ENCODE measurements around the gene ST8SIA4.
A peak's percentile ranks its signal among the peaks of the same experiment; 100 is the strongest.

ST8SIA4 gene, protein sequence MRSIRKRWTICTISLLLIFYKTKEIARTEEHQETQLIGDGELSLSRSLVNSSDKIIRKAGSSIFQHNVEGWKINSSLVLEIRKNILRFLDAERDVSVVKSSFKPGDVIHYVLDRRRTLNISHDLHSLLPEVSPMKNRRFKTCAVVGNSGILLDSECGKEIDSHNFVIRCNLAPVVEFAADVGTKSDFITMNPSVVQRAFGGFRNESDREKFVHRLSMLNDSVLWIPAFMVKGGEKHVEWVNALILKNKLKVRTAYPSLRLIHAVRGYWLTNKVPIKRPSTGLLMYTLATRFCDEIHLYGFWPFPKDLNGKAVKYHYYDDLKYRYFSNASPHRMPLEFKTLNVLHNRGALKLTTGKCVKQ

DNA sequence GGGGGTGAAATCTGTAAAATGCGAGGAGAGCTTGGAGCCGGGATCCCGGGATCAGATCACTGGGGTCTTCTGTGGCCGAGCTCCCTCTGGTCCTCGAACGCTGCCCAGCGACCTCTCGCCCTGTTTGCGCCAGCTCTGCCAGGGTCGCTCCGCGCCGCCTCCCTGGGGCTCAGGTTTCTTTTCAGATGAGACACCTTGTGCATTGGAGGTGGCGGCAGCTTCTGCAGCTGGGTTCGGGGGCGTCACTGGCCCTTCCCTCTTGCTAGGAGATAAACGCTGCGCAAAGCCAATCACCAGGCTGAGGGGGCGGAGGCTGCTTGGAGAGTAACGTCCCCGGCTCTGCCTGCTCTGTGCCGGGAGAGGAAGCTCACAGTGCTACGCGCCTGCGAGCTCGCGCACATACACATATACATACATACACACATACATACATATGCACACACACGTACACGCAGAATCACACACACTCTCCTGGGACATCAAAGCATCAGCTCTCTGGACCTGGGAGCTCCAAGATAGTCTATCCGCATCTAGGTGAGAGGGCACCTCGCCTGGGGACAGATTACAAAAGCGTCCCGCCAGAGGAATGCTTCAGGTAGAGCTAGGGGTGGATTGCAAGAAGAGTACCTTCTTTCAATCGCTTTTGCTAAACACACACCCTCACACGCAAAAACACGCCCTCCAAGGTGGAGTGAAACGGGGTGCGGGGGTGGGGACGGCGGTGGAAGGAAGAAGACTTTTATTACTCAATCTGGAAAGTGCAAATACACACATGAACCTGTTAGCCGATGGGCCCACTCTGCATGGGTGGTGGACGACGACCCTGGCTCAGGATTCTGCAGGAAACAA is at the start of gene ST8SIA4:
Gene ST8SIA4, minus strand, starts transcription at position 244 of the 849 bp plus-strand sequence. CDS start 327 bp downstream, outside the sequence.
- H3K4me3 ChIP-seq (ENCODE audit: low read depth in 1 of 5, low read length in 5 of 5) = peak within 1 kb of the TSS; percentile 68 to 91 (median 80)
- peak within 1 kb of the TSS in 3 of 5 donors; percentile 43 to 57 (median 48) for H3K9ac ChIP-seq (ENCODE audit: low read length in 5 of 5)
- no peaks in the 10 kb centered on the region for H3K9me3 ChIP-seq (ENCODE audit: control insufficient read depth in 5 of 5, low read length in 5 of 5)
- peaks cover 0 to 19% (median 15%) of the 10 kb centered on the region in 5 donors for H3K27me3 ChIP-seq (ENCODE audit: control insufficient read depth in 5 of 5, insufficient read depth in 4 of 5, low read length in 5 of 5)
- H3K4me1 ChIP-seq (ENCODE audit: control insufficient read depth in 5 of 5, insufficient read depth in 5 of 5, low read length in 5 of 5) = peaks cover 2 to 58% (median 46%) of the 10 kb centered on the region in 5 donors
- H3K27ac ChIP-seq (ENCODE audit: low read depth, low read length) = peak within 1 kb of the TSS; percentile 77
- H3K36me3 ChIP-seq (ENCODE audit: control insufficient read depth in 5 of 5, insufficient read depth in 5 of 5, low read length in 5 of 5) = no peaks in the 10 kb centered on the region

DNA sequence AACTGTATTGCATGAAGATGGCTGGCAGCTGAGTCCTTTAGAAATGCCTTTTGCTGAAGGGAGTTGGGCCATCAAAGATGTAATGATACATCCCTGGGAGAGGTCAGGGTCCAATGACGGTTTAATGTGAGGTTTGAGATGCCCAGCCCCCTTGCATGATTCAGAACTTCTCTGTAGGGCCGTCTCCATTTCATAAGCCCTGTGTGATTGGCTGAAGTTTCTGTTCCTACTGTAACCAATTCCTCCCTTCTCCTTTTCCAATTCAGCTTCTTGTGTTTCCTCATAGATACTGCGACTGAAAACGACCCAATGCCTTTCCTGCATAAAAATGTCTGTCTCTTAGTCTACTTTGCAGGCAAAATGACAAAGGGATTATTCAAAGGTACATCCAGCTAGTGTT is 47.9 kb upstream of the ST8SIA4 start:
- no peaks in the 10 kb centered on the region for H3K36me3 ChIP-seq (ENCODE audit: control insufficient read depth in 5 of 5, insufficient read depth in 5 of 5, low read length in 5 of 5)
- H3K27me3 ChIP-seq (ENCODE audit: control insufficient read depth in 5 of 5, insufficient read depth in 4 of 5, low read length in 5 of 5) = no peaks in the 10 kb centered on the region
- no peak overlapping the region for H3K9ac ChIP-seq (ENCODE audit: low read length in 5 of 5)
- H3K27ac ChIP-seq (ENCODE audit: low read depth, low read length) = no peak overlapping the region
- peaks cover 0 to 17% (median 3%) of the 10 kb centered on the region in 5 donors for H3K9me3 ChIP-seq (ENCODE audit: control insufficient read depth in 5 of 5, low read length in 5 of 5)
- no peak overlapping the region for H3K4me3 ChIP-seq (ENCODE audit: low read depth in 1 of 5, low read length in 5 of 5)
- no peaks in the 10 kb centered on the region for H3K4me1 ChIP-seq (ENCODE audit: control insufficient read depth in 5 of 5, insufficient read depth in 5 of 5, low read length in 5 of 5)

DNA sequence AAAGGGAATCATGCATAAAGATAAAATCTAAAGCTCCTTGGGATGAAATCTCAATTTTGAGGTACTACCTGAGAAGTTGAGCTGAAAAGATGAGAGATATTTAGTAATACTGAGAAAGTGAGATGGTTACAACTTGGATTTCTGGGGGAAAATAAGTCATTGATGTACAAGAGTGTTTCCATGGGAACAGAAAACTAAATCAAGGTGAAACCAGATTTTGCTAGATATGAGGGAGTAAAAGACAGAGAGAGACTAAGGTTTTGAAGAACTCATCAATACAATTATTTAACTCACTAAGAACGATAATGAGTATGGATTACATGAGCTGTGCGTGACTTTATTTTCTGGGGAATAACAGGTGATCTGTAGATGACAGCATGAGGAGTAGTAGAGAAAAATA is 10.2 kb upstream of the ST8SIA4 start:
- Histone ChIP-seq H3K9me3 (ENCODE audit: control insufficient read depth in 5 of 5, low read length in 5 of 5) (peaks cover 0 to 4% (median 0%) of the 10 kb centered on the region in 5 donors), H3K4me1 (ENCODE audit: control insufficient read depth in 5 of 5, insufficient read depth in 5 of 5, low read length in 5 of 5) (no peaks in the 10 kb centered on the region), H3K27ac (ENCODE audit: low read depth, low read length) (no peak overlapping the region), H3K9ac (ENCODE audit: low read length in 5 of 5) (no peak overlapping the region), H3K36me3 (ENCODE audit: control insufficient read depth in 5 of 5, insufficient read depth in 5 of 5, low read length in 5 of 5) (no peaks in the 10 kb centered on the region), H3K4me3 (ENCODE audit: low read depth in 1 of 5, low read length in 5 of 5) (no peak overlapping the region), H3K27me3 (ENCODE audit: control insufficient read depth in 5 of 5, insufficient read depth in 4 of 5, low read length in 5 of 5) (no peaks in the 10 kb centered on the region)

DNA sequence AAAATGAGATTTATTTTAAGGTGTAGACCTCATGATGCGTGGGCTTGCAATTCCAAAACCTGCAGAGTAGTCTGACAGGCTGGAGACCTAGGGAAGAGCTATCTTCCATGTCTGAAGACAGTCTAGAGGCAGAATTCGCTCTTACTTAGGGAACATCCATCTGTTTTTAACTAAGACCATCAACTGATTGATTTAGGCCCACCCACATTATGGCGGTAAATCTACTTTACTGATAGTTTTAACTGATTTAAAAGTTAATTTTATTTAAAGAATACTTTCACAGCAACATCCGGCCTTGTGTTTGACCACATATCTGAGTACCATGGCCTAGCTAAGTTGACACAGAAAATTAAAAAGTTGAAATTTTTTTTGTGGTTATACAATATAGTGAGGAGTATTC is 6.0 kb upstream of the ST8SIA4 start:
- Histone ChIP-seq H3K9ac (ENCODE audit: low read length in 5 of 5) (no peak overlapping the region), H3K27me3 (ENCODE audit: control insufficient read depth in 5 of 5, insufficient read depth in 4 of 5, low read length in 5 of 5) (peaks cover 0 to 7% (median 5%) of the 10 kb centered on the region in 5 donors), H3K4me3 (ENCODE audit: low read depth in 1 of 5, low read length in 5 of 5) (no peak overlapping the region), H3K27ac (ENCODE audit: low read depth, low read length) (no peak overlapping the region), H3K4me1 (ENCODE audit: control insufficient read depth in 5 of 5, insufficient read depth in 5 of 5, low read length in 5 of 5) (peaks cover 0 to 13% (median 3%) of the 10 kb centered on the region in 5 donors), H3K9me3 (ENCODE audit: control insufficient read depth in 5 of 5, low read length in 5 of 5) (no peaks in the 10 kb centered on the region), H3K36me3 (ENCODE audit: control insufficient read depth in 5 of 5, insufficient read depth in 5 of 5, low read length in 5 of 5) (no peaks in the 10 kb centered on the region)

DNA sequence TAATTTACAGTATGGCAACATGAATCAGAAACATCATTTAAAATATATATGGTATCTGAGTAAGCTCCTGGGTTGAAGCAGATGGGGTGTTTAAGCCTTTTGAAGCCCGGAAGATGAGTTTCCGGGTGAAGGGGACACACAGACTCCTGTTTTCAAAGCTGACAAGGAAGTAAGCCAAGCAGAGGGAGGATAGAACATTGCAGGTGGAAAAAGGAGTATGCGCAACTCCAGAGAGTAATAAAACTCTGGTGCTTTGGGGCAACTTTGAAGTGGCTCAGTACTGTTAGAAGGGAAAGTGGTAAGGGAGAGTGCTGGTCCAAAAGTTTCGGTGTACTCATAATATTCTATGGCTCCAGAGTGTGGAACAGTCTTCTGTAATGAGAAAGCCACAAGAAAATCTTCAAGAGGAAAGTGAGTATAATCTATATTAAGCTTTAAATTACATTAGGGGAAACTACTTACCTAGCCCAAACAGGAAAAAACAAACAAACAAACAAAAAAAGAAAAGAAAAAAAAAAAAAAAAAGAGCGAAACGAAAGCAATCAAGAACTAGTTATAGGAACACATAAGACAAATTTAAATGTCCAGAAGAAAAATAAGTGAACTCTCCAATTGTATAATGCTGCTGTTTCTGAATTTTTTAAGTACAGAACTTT is 2.3 kb upstream of the ST8SIA4 start:
- Histone ChIP-seq H3K4me1 (ENCODE audit: control insufficient read depth in 5 of 5, insufficient read depth in 5 of 5, low read length in 5 of 5) (peaks cover 2 to 41% (median 31%) of the 10 kb centered on the region in 5 donors), H3K4me3 (ENCODE audit: low read depth in 1 of 5, low read length in 5 of 5) (peak overlapping the region in 3 of 5 donors; percentile 80 to 91 (median 87)), H3K27ac (ENCODE audit: low read depth, low read length) (no peak overlapping the region), H3K9me3 (ENCODE audit: control insufficient read depth in 5 of 5, low read length in 5 of 5) (no peaks in the 10 kb centered on the region), H3K9ac (ENCODE audit: low read length in 5 of 5) (no peak overlapping the region), H3K36me3 (ENCODE audit: control insufficient read depth in 5 of 5, insufficient read depth in 5 of 5, low read length in 5 of 5) (no peaks in the 10 kb centered on the region), H3K27me3 (ENCODE audit: control insufficient read depth in 5 of 5, insufficient read depth in 4 of 5, low read length in 5 of 5) (peaks cover 0 to 19% (median 15%) of the 10 kb centered on the region in 5 donors)

DNA sequence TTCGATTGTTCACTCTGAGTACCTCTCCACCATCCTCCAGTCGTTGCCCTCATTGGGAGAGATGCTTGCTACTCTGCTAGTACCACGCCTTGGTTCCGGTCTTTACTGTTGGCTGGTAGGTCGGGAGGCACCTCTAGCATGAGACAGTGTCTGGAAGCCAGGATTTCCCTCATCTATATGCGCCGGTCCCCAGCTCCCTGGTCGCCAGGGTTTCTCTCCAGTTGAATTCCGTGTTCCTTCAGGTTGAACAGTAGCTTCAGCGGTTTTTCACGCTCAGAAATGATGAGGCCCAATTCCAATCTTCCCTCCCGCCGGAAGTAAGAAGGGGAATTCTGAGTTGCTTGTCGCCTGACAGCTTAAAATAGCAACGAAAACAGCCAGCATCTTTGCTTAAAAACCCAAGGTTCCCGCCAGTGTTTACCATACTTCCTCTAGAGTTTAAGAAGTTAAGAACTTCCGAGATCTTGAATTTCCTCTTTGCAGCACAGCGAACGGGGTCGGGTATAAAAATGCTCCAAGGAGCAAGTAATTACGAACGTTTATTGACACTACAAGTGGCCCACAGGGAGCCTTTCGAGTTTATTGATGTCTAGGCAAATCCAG is 1.3 kb upstream of the ST8SIA4 start:
- Histone ChIP-seq H3K27ac (ENCODE audit: low read depth, low read length) (peak overlapping the region; percentile 77), H3K36me3 (ENCODE audit: control insufficient read depth in 5 of 5, insufficient read depth in 5 of 5, low read length in 5 of 5) (no peaks in the 10 kb centered on the region), H3K9me3 (ENCODE audit: control insufficient read depth in 5 of 5, low read length in 5 of 5) (no peaks in the 10 kb centered on the region), H3K27me3 (ENCODE audit: control insufficient read depth in 5 of 5, insufficient read depth in 4 of 5, low read length in 5 of 5) (peaks cover 0 to 19% (median 15%) of the 10 kb centered on the region in 5 donors), H3K9ac (ENCODE audit: low read length in 5 of 5) (peak overlapping the region in 3 of 5 donors; percentile 43 to 51 (median 48)), H3K4me3 (ENCODE audit: low read depth in 1 of 5, low read length in 5 of 5) (peak overlapping the region; percentile 66 to 91 (median 80)), H3K4me1 (ENCODE audit: control insufficient read depth in 5 of 5, insufficient read depth in 5 of 5, low read length in 5 of 5) (peaks cover 2 to 49% (median 40%) of the 10 kb centered on the region in 5 donors)

DNA sequence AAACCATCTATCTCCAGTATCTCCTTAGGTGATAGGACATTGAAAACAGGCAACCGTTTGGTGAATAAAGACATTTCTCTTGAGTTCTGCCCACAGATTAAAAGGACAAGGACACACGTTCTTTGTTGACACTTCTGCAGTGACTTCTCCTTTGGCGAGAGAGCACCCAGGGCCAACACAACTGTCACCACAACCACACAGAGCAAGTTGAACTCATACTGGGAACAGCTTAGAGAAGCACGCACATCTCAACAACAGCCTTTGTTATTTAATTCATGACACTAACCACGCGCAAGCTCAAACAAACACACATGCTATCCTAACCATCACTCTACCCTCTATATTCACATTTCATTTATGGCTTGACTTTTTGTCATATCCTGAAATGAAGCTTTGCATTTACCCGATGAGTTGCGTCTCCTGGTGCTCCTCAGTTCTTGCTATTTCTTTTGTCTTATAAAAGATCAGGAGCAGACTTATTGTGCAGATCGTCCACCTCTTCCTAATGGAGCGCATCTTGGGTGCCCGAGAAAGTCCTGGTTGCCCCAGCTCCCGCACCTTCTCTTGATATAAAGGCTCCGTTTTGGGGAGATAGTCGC is 543 bp downstream of the ST8SIA4 start:
- Histone ChIP-seq H3K27ac (ENCODE audit: low read depth, low read length) (peak overlapping the region; percentile 77), H3K9me3 (ENCODE audit: control insufficient read depth in 5 of 5, low read length in 5 of 5) (no peaks in the 10 kb centered on the region), H3K4me1 (ENCODE audit: control insufficient read depth in 5 of 5, insufficient read depth in 5 of 5, low read length in 5 of 5) (peaks cover 2 to 58% (median 48%) of the 10 kb centered on the region in 5 donors), H3K27me3 (ENCODE audit: control insufficient read depth in 5 of 5, insufficient read depth in 4 of 5, low read length in 5 of 5) (peaks cover 0 to 19% (median 15%) of the 10 kb centered on the region in 5 donors), H3K4me3 (ENCODE audit: low read depth in 1 of 5, low read length in 5 of 5) (peak overlapping the region; percentile 68 to 91 (median 80)), H3K36me3 (ENCODE audit: control insufficient read depth in 5 of 5, insufficient read depth in 5 of 5, low read length in 5 of 5) (no peaks in the 10 kb centered on the region), H3K9ac (ENCODE audit: low read length in 5 of 5) (peak overlapping the region in 3 of 5 donors; percentile 11 to 57 (median 35))

DNA sequence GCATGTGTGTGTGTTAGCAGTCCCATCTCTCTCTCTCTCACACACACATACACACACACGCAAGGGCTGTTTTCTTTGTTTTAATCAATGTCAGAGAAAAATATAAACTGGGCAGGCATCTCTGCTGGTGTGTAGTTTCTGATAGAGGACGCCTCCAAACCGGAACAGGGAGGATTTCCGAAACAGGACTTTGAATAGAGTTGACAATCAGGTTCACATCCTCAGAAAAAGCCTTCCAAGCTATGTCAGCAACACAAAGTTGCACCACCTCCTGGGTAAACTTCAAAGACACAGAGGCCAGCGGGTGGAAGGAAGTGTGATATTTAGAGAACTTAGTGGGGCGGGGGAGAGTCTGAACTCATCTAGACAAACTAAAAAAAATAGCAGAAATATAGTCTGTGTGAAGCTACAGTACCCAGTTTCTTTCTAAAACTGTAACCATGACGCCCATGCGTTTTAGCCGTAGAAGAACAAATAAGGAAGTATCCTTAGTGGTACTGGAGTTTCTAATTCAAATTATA is 1.2 kb downstream of the ST8SIA4 start:
- H3K4me3 ChIP-seq (ENCODE audit: low read depth in 1 of 5, low read length in 5 of 5) = peak overlapping the region; percentile 75 to 91 (median 80)
- peaks cover 0 to 19% (median 15%) of the 10 kb centered on the region in 5 donors for H3K27me3 ChIP-seq (ENCODE audit: control insufficient read depth in 5 of 5, insufficient read depth in 4 of 5, low read length in 5 of 5)
- H3K27ac ChIP-seq (ENCODE audit: low read depth, low read length) = peak overlapping the region; percentile 77
- H3K9ac ChIP-seq (ENCODE audit: low read length in 5 of 5) = peak overlapping the region in 3 of 5 donors; percentile 7 to 83 (median 68)
- H3K4me1 ChIP-seq (ENCODE audit: control insufficient read depth in 5 of 5, insufficient read depth in 5 of 5, low read length in 5 of 5) = peaks cover 2 to 58% (median 48%) of the 10 kb centered on the region in 5 donors
- H3K9me3 ChIP-seq (ENCODE audit: control insufficient read depth in 5 of 5, low read length in 5 of 5) = no peaks in the 10 kb centered on the region
- H3K36me3 ChIP-seq (ENCODE audit: control insufficient read depth in 5 of 5, insufficient read depth in 5 of 5, low read length in 5 of 5) = no peaks in the 10 kb centered on the region
